Stimulated activated CD8-positive, alpha-beta memory T cell treated with anti-CD3 and anti-CD28 coated beads, Interleukin-7, amount 100 ng/mL, for 48 hours (primary cell): ENCODE data around the gene CNP.

Source experiments
- DNase-seq, 2 donors: peaks; one replicate each; pipeline ENCODE4 v3.0.0-alpha.2; 2020; ENCODE audit warnings: low read depth in 1 of 2; ENCODE audit errors: extremely low read depth in 1 of 2

CNP gene

GRCh38 chr17:42026857-42027589 lies 60.4 kb downstream of the CNP start:
- DNase-seq, result no peak
